Chondrocyte (in vitro differentiated cells): ENCODE measurements around the gene DAB2IP. TPM values are rescaled to one million over a fixed set of nuclear protein-coding genes. Genes with fewer than 3 reads are reported as not detected.

Experiments
- DNase-seq: peaks from one replicate; pipeline ENCODE4 v3.0.0; 2021; ENCODE audit warnings: mixed read lengths, low spot score
- H3K27ac Mint-ChIP-seq: one replicate; pipeline ENCODE4 v1.8.0; 2021; ENCODE audit warnings: mild to moderate bottlenecking, moderate library complexity, mixed read lengths; ENCODE audit not compliant: unreplicated experiment
- H3K27me3 Mint-ChIP-seq: 2 replicates; pipeline ENCODE4 v1.8.0; 2021; ENCODE audit warnings: low read depth, mixed read lengths
- H3K36me3 Mint-ChIP-seq: 2 replicates; pipeline ENCODE4 v1.8.0; 2021; ENCODE audit warnings: low read depth, mixed read lengths
- H3K4me1 Mint-ChIP-seq: 2 replicates; pipeline ENCODE4 v1.8.0; 2021; ENCODE audit warnings: low read depth, mild to moderate bottlenecking, mixed read lengths
- H3K4me3 Mint-ChIP-seq: one replicate; pipeline ENCODE4 v1.8.0; 2021; ENCODE audit warnings: mild to moderate bottlenecking, moderate library complexity, mixed read lengths; ENCODE audit not compliant: unreplicated experiment
- H3K9me3 Mint-ChIP-seq: 2 replicates; pipeline ENCODE4 v1.8.0; 2021; ENCODE audit warnings: low read depth, mixed read lengths
- total RNA-seq: library from RNA; stranded (reverse); gene quantifications from 3 replicates; pipeline ENCODE4 v1.2.1, GENCODE V29; 2021
- TF ChIP-seq, protein P1 (sequence below): fragments of 200-600 bp; sonication (generic); IDR thresholded peaks from 2 replicates; pipeline ENCODE4 v1.5.0; 2021; ENCODE audit warnings: antibody characterized with exemption, mild to moderate bottlenecking, moderate library complexity

Gene DAB2IP
- total RNA-seq, 1 donor from 2014 or later, result 58.5 TPM

DNA sequence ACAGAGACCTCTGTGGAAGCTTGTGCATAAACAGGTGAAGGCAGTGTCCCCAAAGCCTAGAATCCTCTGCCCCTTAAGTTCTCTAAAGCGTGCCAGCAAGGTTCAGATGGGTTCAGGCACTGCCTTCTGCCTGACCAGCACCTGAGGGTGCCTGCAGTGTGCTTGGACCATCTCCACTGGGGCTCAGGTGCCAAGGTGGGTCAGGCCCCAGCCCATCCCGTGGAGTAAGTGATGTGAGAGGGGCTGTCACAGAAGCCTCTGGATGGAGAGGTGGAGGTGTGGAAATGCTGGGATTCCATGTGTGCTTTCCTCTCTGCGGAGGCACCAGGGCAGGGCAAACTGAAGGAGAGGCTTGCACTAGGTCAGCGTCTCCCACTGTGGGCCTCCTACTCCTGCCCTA is 118.5 kb downstream of the DAB2IP start:
- TF ChIP-seq, protein P1, sequence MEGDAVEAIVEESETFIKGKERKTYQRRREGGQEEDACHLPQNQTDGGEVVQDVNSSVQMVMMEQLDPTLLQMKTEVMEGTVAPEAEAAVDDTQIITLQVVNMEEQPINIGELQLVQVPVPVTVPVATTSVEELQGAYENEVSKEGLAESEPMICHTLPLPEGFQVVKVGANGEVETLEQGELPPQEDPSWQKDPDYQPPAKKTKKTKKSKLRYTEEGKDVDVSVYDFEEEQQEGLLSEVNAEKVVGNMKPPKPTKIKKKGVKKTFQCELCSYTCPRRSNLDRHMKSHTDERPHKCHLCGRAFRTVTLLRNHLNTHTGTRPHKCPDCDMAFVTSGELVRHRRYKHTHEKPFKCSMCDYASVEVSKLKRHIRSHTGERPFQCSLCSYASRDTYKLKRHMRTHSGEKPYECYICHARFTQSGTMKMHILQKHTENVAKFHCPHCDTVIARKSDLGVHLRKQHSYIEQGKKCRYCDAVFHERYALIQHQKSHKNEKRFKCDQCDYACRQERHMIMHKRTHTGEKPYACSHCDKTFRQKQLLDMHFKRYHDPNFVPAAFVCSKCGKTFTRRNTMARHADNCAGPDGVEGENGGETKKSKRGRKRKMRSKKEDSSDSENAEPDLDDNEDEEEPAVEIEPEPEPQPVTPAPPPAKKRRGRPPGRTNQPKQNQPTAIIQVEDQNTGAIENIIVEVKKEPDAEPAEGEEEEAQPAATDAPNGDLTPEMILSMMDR, result no peak
- H3K36me3 Mint-ChIP-seq, result peaks cover 28% of the 10 kb centered on the region
- no peaks in the 10 kb centered on the region for H3K9me3 Mint-ChIP-seq
- no peaks in the 10 kb centered on the region for H3K27me3 Mint-ChIP-seq
- DNase-seq, result no peak
- H3K4me1 Mint-ChIP-seq, result peaks cover 64% of the 10 kb centered on the region
- H3K27ac Mint-ChIP-seq, result no peak overlapping the region
- H3K4me3 Mint-ChIP-seq, result no peak overlapping the region

DNA sequence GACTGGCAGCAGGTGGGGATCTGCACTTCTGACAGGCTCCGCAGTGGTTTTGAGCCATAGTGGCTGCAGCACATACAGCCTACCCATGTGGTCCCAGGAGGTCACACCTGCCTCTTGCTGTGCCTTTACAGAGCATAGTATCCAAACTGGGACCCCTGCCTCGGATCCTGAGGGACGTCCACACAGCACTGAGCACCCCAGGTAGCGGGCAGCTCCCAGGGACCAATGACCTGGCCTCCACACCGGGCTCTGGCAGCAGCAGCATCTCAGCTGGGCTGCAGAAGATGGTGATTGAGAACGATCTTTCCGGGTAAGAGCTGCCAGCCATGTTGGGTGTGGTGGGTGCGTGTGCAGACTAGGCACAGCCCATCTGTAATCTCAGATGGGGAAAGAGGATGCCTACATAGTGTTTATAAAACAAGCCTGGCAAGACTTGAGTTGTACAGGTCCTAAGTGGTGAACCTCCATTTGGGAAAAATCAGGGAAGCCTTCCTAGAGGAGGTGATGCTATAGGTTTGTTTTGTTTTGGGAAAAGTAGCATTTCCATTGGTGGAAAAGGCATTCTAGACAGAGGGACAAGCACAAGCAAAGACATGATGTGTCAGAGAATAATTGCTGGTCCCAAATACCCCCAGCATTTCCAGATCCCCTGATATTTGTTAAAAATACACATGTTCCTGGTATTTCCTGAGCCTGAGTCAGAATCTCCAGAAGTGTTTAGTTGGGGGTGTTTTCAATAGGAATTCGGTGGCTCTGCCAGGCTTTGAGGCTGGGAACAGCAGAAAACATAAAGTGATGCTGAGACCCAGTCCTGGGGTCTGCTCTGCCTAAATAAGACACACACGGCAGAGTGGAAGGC is 119.2 kb downstream of the DAB2IP start:
- TF ChIP-seq, protein P1, result no peak
- H3K4me3 Mint-ChIP-seq, result no peak overlapping the region
- DNase-seq, result peak; percentile 64
- H3K9me3 Mint-ChIP-seq, result no peaks in the 10 kb centered on the region
- H3K27me3 Mint-ChIP-seq, result no peaks in the 10 kb centered on the region
- peaks cover 34% of the 10 kb centered on the region for H3K36me3 Mint-ChIP-seq
- H3K27ac Mint-ChIP-seq, result peak overlapping the region; percentile 93
- H3K4me1 Mint-ChIP-seq, result peaks cover 58% of the 10 kb centered on the region

DNA sequence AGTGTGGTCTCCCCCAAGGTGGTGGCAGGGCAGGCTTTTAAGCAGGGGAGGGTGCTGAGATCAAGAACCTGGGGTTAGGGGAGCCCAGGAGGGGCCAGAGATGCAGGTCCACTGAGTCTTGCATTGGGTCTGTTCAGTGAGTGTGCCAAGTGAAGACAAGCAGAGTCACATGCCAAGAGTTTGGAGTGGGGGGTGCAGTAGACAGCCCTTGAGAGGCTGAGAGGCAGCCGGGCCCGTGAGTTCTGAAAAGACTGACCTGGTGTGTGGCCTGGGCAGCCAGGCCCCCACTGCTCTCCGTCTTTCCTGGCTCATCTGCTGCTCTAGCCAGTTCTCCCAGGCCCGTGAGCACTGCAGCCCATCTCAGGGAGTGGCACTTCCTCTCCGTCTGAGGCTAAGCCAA is 120.0 kb downstream of the DAB2IP start:
- peaks cover 38% of the 10 kb centered on the region for H3K36me3 Mint-ChIP-seq
- TF ChIP-seq, protein P1, result no peak
- DNase-seq, result peak; percentile 48
- peaks cover 54% of the 10 kb centered on the region for H3K4me1 Mint-ChIP-seq
- no peaks in the 10 kb centered on the region for H3K27me3 Mint-ChIP-seq
- H3K27ac Mint-ChIP-seq, result peak overlapping the region; percentile 93
- no peaks in the 10 kb centered on the region for H3K9me3 Mint-ChIP-seq
- H3K4me3 Mint-ChIP-seq, result peak overlapping the region; percentile 19

DNA sequence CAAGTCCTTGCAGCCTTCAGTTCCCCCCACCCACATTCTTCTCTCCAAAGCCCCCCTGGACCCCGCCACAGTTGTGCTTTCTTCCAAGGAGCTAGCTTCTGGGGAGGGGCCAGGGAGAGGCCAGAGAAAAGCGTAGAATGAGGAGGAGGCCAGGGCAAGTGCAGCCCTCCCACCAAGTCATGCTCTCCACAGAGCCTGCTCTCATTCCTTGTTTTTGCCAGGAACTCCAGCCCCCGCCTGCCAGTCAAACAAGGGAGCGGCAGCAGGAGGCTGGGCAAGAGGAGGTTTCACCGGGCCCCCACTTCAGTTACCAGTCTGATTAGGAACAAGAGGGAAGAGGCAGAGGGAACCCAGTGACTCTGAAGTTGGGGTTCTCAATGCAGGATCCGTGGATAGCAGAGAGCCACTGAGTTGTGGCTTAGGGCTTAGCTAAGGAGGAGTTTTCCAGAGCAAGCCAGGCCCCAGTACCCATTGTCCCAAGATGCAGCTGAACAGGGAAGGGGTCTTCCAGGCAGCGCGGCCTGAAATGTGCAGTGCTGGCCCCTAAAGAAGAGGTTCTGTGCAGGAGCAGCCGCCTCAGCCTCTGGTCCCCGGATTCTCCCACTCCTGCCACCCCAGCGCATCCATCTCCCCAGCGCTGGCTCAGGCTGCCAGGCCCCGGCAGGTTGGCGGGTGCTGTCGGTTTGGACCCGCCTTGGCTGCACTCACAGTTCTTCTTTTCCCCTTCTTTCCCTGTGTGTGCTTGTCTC is 120.6 kb downstream of the DAB2IP start:
- no peak for DNase-seq
- Mint-ChIP-seq H3K9me3 (no peaks in the 10 kb centered on the region), H3K27ac (peak overlapping the region; percentile 93), H3K36me3 (peaks cover 37% of the 10 kb centered on the region), H3K27me3 (no peaks in the 10 kb centered on the region), H3K4me1 (peaks cover 48% of the 10 kb centered on the region), H3K4me3 (no peak overlapping the region)
- TF ChIP-seq, protein P1, result no peak

DNA sequence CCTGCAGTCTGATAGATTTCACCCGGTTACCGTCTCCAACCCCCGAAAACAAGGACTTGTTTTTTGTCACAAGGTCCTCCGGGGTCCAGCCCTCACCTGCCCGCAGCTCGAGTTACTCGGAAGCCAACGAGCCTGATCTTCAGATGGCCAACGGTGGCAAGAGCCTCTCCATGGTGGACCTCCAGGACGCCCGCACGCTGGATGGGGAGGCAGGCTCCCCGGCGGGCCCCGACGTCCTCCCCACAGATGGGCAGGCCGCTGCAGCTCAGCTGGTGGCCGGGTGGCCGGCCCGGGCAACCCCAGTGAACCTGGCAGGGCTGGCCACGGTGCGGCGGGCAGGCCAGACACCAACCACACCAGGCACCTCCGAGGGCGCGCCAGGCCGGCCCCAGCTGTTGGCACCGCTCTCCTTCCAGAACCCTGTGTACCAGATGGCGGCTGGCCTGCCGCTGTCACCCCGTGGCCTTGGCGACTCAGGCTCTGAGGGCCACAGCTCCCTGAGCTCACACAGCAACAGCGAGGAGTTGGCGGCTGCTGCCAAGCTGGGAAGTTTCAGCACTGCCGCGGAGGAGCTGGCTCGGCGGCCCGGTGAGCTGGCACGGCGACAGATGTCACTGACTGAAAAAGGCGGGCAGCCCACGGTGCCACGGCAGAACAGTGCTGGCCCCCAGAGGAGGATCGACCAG is 121.3 kb downstream of the DAB2IP start:
- H3K9me3 Mint-ChIP-seq, result peaks cover 4% of the 10 kb centered on the region
- TF ChIP-seq, protein P1, result no peak
- peak; percentile 92 for DNase-seq
- peak overlapping the region; percentile 17 for H3K27ac Mint-ChIP-seq
- no peak overlapping the region for H3K4me3 Mint-ChIP-seq
- H3K27me3 Mint-ChIP-seq, result no peaks in the 10 kb centered on the region
- H3K36me3 Mint-ChIP-seq, result peaks cover 36% of the 10 kb centered on the region
- H3K4me1 Mint-ChIP-seq, result peaks cover 43% of the 10 kb centered on the region
